ENCODE measurements around the gene GKN2. TPM values are rescaled to one million over a fixed set of nuclear protein-coding genes. Genes with fewer than 3 reads are reported as not detected.

Gene GKN2
- total and polyA plus RNA-seq, 2 of the 13 experiments (the other 11 are each of a cell fraction or from before 2014, with no cell fraction given): not detected

GRCh38 chr2:68974251-68974650 lies 21.6 kb upstream of the GKN2 start, which contains the start of gene GKN1:
TSS of gene GKN1 (plus strand) at chr2:68974636. CDS start at chr2:68974678, 42 bp downstream.
- Histone ChIP-seq H4K20me1 (ENCODE audit: insufficient read depth, low read length) (no peaks in the 10 kb centered on the region), H3K79me2 (ENCODE audit: insufficient read depth, low read length) (no peaks in the 10 kb centered on the region), H3K4me1 (ENCODE audit: insufficient read depth, low read length) (no peaks in the 10 kb centered on the region), H2AFZ (ENCODE audit: low read length) (no peak within 1 kb of the TSS), H3K36me3 (replicated peaks in 1 of 2; ENCODE audit: control insufficient read depth in 1 of 2, insufficient read depth in 2 of 2, low read length in 2 of 2) (no peaks in the 10 kb centered on the region), H3K4me2 (ENCODE audit: low read depth, low read length) (no peak within 1 kb of the TSS), H3K9me3 (ENCODE audit: low read length) (no peaks in the 10 kb centered on the region), H3K27me3 (ENCODE audit: control insufficient read depth in 1 of 2, insufficient read depth in 2 of 2, low read length in 2 of 2) (peaks cover 0 to 28% of the 10 kb centered on the region in 2 experiments; a peak in 3 of 5 replicates), H3K4me3 (replicated peaks in 1 of 3; ENCODE audit: insufficient read depth in 1 of 3, low read depth in 2 of 3, low read length in 3 of 3) (no peak within 1 kb of the TSS), H3K9ac (ENCODE audit: insufficient read depth, low read depth, low read length) (no peak within 1 kb of the TSS), H3K27ac (ENCODE audit: extremely low read length, insufficient read depth, low read length) (no peak within 1 kb of the TSS)
- WGBS (ENCODE audit: low lambda C conversion rate): 1% methylated on average over 3 of the region's 3 CpGs
- ChIA-PET CTCF (ENCODE audit: low intra/inter-chr PET ratio, low total read pairs) (no interaction called here), POLR2A (no interaction called here)
- intact Hi-C loops (cut with micrococcal nuclease; ENCODE audit: unreplicated experiment) (no loop called here), in situ Hi-C loops (cut with HindIII; ENCODE audit: extremely low pct_ligation_motif_present, low pct_unique_long_range_greater_than_20kb) (no loop called here)
- FAIRE-seq (no peak), ATAC-seq (no peak), DNase-seq (ENCODE audit: low spot score) (no peak)
- no peak for TF ChIP-seq MAZ (IDR thresholded peaks at IDR 0.05; ENCODE audit: borderline replicate concordance, low read depth, low read length)
- no peak for TF ChIP-seq MAZ (CRISPR knock-in tag; IDR thresholded peaks at IDR 0.05; ENCODE audit: low read depth)
- no peak for TF ChIP-seq REST (IDR thresholded peaks at IDR 0.05; ENCODE audit: borderline replicate concordance in 1 of 2, low read depth in 1 of 2, low read length in 2 of 2)
- TF ChIP-seq TBX2 (CRISPR knock-in tag; IDR thresholded peaks at IDR 0.05; ENCODE audit: borderline replicate concordance): no peak
- TF ChIP-seq JUND (CRISPR knock-in tag; IDR thresholded peaks at IDR 0.05): no peak
- TF ChIP-seq, protein P1, sequence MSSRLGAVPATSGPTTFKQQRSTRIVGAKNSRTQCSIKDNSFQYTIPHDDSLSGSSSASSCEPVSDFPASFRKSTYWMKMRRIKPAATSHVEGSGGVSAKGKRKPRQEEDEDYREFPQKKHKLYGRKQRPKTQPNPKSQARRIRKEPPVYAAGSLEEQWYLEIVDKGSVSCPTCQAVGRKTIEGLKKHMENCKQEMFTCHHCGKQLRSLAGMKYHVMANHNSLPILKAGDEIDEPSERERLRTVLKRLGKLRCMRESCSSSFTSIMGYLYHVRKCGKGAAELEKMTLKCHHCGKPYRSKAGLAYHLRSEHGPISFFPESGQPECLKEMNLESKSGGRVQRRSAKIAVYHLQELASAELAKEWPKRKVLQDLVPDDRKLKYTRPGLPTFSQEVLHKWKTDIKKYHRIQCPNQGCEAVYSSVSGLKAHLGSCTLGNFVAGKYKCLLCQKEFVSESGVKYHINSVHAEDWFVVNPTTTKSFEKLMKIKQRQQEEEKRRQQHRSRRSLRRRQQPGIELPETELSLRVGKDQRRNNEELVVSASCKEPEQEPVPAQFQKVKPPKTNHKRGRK (CRISPR knock-in tag; IDR thresholded peaks at IDR 0.05): no peak
- peak; percentile 10 to 33; a peak in 1 of 4 replicates for TF ChIP-seq MAFK (conservative IDR thresholded peaks at IDR 0.05 in 1 of 2, IDR thresholded peaks at IDR 0.05 in 1 of 2; ENCODE audit: low read length in 2 of 2)
- TF ChIP-seq TARDBP (CRISPR knock-in tag; IDR thresholded peaks at IDR 0.05): no peak
- TF ChIP-seq, protein P2, sequence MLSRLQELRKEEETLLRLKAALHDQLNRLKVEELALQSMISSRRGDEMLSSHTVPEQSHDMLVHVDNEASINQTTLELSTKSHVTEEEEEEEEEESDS (CRISPR knock-in tag; IDR thresholded peaks at IDR 0.05; ENCODE audit: borderline replicate concordance): no peak
- TF ChIP-seq ATAD3A (CRISPR knock-in tag; IDR thresholded peaks at IDR 0.05): no peak
- TF ChIP-seq CEBPG (CRISPR knock-in tag; IDR thresholded peaks at IDR 0.05): no peak
- TF ChIP-seq NFYC (CRISPR knock-in tag; IDR thresholded peaks at IDR 0.05): no peak
- no peak for TF ChIP-seq CSRNP2 (CRISPR knock-in tag; conservative IDR thresholded peaks at IDR 0.05; ENCODE audit: low read depth)
- TF ChIP-seq ZMYM3 (CRISPR knock-in tag; IDR thresholded peaks at IDR 0.05): no peak
- TF ChIP-seq RARA (CRISPR knock-in tag; IDR thresholded peaks at IDR 0.05): no peak
- 0 out of 2 replicates have a peak, but pooled peaks have one; percentile 9 for TF ChIP-seq MAFF (IDR thresholded peaks at IDR 0.05; ENCODE audit: low read depth, low read length)
- no TSS peak for BruUV-seq (replicated peaks)
